Measurements from ENCODE around the gene POMP. TPM values are rescaled to one million over a fixed set of nuclear protein-coding genes. Genes with fewer than 3 reads are reported as not detected.

The POMP gene
- total and polyA plus RNA-seq, 12 donors, result 40.1 to 187 (median 65.3) TPM

DNA sequence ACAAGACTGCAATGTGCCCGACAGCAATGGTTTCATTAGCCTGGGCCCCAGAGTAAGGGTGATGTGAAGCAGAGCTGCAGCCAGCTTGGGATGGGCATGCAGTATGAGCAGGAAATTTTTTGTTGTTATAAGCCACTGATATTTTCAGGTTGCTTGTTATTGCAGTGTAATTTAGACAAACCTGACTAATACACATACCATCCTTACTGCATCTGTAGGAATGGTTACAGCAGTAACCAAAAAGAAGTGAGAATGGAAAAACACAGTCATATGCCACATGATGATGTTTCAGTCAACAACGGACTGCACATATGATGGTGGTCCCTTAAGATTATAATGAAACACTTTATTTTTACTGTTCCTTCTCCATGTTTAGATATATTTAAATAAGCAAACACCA, 8.6 kb upstream of the POMP start:
- Histone ChIP-seq H3K4me3 (no peak overlapping the region), H3K27me3 (no peaks in the 10 kb centered on the region), H3K36me3 (replicated peaks in 1 of 2) (no peaks in the 10 kb centered on the region), H3K4me1 (replicated peaks in 1 of 2) (peaks cover 0 to under 1% of the 10 kb centered on the region in 2 donors), H3K27ac (no peak overlapping the region), H3K9me3 (replicated peaks in 1 of 3) (no peaks in the 10 kb centered on the region)
- intact Hi-C loops (cut with DNase I), result no loop called here
- TF ChIP-seq POLR2A (IDR thresholded peaks at IDR 0.05), result no peak
- TF ChIP-seq, protein P1, sequence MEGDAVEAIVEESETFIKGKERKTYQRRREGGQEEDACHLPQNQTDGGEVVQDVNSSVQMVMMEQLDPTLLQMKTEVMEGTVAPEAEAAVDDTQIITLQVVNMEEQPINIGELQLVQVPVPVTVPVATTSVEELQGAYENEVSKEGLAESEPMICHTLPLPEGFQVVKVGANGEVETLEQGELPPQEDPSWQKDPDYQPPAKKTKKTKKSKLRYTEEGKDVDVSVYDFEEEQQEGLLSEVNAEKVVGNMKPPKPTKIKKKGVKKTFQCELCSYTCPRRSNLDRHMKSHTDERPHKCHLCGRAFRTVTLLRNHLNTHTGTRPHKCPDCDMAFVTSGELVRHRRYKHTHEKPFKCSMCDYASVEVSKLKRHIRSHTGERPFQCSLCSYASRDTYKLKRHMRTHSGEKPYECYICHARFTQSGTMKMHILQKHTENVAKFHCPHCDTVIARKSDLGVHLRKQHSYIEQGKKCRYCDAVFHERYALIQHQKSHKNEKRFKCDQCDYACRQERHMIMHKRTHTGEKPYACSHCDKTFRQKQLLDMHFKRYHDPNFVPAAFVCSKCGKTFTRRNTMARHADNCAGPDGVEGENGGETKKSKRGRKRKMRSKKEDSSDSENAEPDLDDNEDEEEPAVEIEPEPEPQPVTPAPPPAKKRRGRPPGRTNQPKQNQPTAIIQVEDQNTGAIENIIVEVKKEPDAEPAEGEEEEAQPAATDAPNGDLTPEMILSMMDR (IDR thresholded peaks at IDR 0.05), result no peak
- WGBS, 4 donors, result 93 to 95% (median 94%) methylated on average over 2 of the region's 2 CpGs
- no peak for DNase-seq

DNA sequence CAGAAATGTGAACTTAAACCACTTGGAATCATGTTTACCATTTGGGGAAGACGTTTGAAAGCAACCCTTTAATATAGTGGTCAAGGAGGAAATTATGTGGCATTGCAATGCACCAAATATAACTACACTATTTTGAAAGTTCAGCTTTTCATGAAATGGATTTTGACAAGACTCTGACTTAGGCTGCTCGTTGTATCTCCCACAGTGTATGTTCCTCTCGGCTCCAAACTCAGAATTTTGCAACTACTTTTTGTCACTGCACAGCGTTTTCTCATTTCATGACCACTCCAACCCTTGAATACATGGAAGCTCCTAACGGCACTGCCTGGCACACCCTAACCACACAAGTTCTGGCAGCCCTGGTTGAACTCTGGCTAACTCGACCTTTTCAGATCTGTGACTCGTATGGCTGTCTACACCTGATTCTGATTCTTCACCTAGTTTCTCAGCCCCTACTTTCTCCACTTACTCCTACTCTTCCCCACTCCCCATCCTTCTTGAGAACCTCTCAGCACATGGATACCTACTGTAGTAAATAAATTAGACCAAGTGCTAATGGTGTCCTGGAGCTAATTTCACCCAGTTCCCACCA, 7.0 kb upstream of the POMP start:
- Histone ChIP-seq H3K4me3 (no peak overlapping the region), H3K27me3 (no peaks in the 10 kb centered on the region), H3K36me3 (replicated peaks in 1 of 2) (no peaks in the 10 kb centered on the region), H3K4me1 (replicated peaks in 1 of 2) (peaks cover 0 to 12% of the 10 kb centered on the region in 2 donors), H3K27ac (no peak overlapping the region), H3K9me3 (replicated peaks in 1 of 3) (no peaks in the 10 kb centered on the region)
- DNase-seq, result no peak
- intact Hi-C loops (cut with DNase I), result no loop called here
- TF ChIP-seq, protein P1 (IDR thresholded peaks at IDR 0.05), result no peak
- TF ChIP-seq POLR2A (IDR thresholded peaks at IDR 0.05), result no peak
- 72 to 80% (median 74%) methylated on average over 7 of the region's 7 CpGs for WGBS, 4 donors

DNA sequence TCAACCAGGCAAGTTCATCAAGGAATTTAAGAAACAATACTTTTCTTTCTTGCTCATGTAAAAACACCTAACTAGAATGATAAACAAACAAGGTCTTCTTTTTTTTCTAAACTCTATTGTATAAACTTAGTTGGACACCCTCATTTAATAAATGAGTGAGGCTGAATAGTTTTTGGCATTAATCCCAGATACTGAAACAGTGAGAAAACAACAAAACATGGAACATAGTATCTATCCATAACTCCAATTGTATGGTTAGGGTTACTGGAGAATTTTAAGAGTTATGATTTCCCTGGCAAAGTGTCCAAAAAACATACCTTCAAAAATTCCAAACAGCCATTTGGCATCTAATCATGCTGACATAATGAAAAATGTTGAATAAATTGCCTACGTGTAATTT, 5.8 kb upstream of the POMP start:
- no peak for DNase-seq
- intact Hi-C loops (cut with DNase I), result no loop called here
- TF ChIP-seq, protein P1 (IDR thresholded peaks at IDR 0.05), result no peak
- TF ChIP-seq POLR2A (IDR thresholded peaks at IDR 0.05), result no peak
- no peaks in the 10 kb centered on the region for H3K9me3 ChIP-seq (replicated peaks in 1 of 3)
- H3K4me1 ChIP-seq (replicated peaks in 1 of 2), result peaks cover 8 to 23% of the 10 kb centered on the region in 2 donors
- no peak overlapping the region for H3K27ac ChIP-seq
- no peak overlapping the region for H3K4me3 ChIP-seq
- no peaks in the 10 kb centered on the region for H3K27me3 ChIP-seq
- WGBS, 4 donors, result 57 to 65% (median 61%) methylated on average over 1 of the region's 1 CpG
- no peaks in the 10 kb centered on the region for H3K36me3 ChIP-seq (replicated peaks in 1 of 2)

DNA sequence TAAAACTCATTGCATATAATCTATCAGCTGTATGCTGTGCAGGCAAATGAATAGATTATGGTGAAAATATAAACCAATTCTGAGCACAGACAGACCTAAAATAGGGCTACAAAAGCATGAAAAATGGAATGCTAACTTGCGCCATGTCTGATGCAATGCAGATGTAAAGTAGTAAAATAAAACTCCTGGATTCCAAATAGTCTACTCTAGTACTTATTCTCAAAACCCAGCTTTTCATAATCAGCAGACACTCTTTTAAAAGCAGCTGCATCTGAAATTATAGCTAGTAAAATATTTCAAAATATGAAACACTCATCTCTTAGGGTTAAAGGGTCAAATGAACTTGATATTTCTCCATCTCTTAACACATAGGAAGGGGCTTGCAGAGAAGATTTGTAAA, 4.7 kb upstream of the POMP start:
- no peaks in the 10 kb centered on the region for H3K36me3 ChIP-seq (replicated peaks in 1 of 2)
- H3K27me3 ChIP-seq, result no peaks in the 10 kb centered on the region
- 96 to 100% (median 98%) methylated on average over 1 of the region's 1 CpG for whole genome bisulfite sequencing, 4 donors

More for the DNA sequence above, 4.7 kb upstream of the POMP start:
- no peak overlapping the region for H3K27ac ChIP-seq
- H3K4me1 ChIP-seq (replicated peaks in 1 of 2), result peaks cover 9 to 24% of the 10 kb centered on the region in 2 donors
- intact Hi-C loops (cut with DNase I), result no loop called here
- DNase-seq, result no peak
- no peaks in the 10 kb centered on the region for H3K9me3 ChIP-seq (replicated peaks in 1 of 3)
- no peak overlapping the region for H3K4me3 ChIP-seq
- no peak for TF ChIP-seq POLR2A (IDR thresholded peaks at IDR 0.05)
- TF ChIP-seq, protein P1 (IDR thresholded peaks at IDR 0.05), result no peak

All from adrenal gland (tissue), 12 donors.